ENCODE data around the gene KIF25.

Gene KIF25, protein sequence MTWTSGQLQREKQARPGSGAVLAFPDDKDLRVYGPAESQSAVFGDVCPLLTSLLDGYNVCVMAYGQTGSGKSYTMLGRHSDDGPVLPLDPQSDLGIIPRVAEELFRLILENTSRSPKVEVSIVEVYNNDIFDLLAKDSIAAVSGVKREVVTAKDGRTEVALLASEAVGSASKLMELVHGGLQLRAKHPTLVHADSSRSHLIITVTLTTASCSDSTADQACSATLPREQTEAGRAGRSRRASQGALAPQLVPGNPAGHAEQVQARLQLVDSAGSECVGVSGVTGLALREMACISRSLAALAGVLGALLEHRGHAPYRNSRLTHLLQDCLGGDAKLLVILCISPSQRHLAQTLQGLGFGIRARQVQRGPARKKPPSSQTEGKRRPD

GRCh38 chr6:167997642-167998041, at the start of gene KIF25:
Gene KIF25, plus strand, starts transcription at chr6:167997671. Its CDS starts 31,915 bp downstream, at chr6:168029586.
- ATAC-seq, result no peak
- DNase-seq, result no peak

DNA sequence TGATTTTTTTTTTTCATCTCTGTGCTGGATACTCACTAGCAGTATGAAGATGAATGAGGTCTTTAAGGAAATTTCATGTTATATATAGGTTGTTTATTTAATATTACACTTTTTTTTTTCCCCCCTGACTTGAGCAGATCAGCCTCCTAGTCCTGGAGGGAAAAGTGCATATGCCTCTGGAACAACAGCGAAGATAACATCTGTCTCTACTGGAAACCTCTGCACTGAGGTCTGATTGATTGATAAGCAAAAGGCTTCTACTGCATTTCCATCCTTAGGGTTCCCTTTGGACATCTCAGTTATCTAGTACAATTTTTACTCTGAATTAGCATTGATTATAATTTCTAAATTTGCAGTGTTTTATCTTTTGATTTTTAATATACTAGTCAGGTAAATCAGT, 49.8 kb upstream of the KIF25 start:
- no peak for DNase-seq

DNA sequence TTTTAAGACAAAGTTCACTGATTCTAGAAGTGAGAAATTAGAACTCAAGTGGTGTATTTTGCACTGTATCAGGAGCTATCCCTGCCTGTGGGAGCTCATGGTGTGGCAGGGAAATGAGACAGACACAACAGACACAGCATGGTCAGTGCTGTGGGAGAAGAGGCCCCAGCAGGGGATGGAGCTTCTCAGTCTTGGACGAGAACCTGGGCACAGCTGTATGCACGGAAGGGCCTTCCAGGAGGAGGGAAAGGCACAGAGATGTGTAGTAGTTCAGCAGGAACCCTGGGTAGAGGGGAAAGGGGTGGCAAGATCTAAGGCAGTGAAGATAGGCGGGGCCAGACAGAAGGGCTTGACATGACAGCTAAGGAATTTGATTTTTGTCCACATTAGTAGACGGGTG, 48.8 kb upstream of the KIF25 start:
- DNase-seq, result no peak
- ATAC-seq, result no peak

More for the DNA sequence above, 49.8 kb upstream of the KIF25 start:
- no peak for ATAC-seq

- DNase-seq (no peak), ATAC-seq (no peak)
Observed at GRCh38 chr6:167949121-167949684, 48.3 kb upstream of the KIF25 start.

DNA sequence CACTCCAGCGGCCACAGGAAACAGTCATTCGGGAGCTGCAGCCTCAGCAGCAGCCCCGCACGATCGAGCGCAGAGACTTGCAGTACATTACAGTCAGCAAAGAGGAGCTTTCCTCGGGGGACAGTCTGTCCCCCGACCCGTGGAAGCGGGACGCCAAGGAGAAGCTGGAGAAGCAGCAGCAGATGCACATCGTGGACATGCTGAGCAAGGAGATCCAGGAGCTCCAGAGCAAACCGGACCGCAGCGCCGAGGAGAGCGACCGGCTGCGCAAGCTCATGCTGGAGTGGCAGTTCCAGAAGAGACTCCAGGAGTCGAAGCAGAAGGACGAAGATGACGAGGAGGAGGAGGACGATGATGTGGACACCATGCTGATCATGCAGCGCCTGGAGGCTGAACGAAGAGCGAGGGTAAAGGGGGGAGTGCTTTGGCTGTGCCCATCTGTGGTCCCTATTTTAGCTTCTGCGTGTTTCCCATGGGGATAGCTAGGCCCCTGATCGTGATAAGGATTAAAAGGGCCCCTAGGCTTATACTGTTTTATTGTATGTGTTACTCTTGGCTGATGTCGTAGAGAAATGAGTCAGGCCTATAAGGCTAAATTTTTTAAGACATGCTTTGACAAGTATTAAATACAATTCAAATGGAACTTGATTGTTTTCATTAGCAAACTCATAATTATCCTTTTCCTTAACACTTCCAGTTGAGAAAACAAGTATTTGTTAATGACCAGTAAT, 45.5 kb upstream of the KIF25 start:
- DNase-seq, result no peak
- ATAC-seq, result no peak

GRCh38 chr6:167952512-167952859, 45.0 kb upstream of the KIF25 start:
- DNase-seq (no peak), ATAC-seq (no peak)

GRCh38 chr6:167953551-167953950, 43.9 kb upstream of the KIF25 start:
- DNase-seq (no peak), ATAC-seq (no peak)

DNA sequence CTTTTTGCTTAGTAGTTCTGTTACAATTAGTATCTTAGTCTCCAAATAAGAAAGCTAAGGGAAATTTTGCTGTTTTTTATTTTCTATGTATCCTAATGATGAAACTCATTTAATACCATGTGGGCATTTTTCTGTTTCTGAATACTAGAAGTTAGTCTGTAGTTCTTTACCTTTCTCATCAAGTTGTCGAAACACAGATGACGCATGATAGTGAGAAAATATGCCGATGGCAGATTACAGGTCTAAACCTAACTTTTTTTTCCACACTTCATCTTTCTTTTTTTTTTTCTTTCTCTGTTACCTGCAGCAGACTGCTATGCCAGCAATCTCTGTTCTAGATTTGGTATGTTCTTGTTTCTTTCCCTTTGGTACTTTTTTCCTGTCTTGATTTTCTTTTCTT, 43.3 kb upstream of the KIF25 start:
- DNase-seq (no peak), ATAC-seq (no peak)

- ATAC-seq, result no peak
- DNase-seq, result no peak
Observed at GRCh38 chr6:167956491-167956890, 41.0 kb upstream of the KIF25 start.

DNA sequence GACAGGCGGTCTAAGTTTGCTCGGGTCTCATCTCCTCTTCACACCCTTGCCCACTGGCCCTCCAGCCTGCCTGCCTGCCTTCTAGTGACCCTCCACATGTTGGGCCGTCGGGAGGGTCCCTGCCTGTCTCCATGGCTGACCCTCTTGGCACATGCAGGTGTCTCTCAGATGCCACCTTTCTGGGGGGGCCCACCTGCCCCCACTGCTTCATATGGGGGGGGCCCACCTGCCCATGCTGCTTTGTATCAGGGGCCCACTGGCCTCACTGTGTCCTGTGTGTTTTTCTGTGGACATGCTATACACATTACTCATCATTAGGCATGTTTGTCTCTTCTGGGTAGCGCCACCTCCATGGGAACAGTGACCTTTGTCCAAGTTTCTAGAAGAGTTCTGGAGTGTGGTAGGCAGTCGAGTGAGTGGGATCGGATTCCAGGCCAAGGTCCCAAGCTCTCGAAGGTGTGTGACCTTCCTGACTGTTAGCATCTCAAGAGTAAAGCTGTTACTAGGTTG, 40.4 kb upstream of the KIF25 start:
- no peak for ATAC-seq
- DNase-seq, result no peak

- ATAC-seq (no peak), DNase-seq (no peak)
Observed at GRCh38 chr6:167957626-167958025, 39.8 kb upstream of the KIF25 start.

GRCh38 chr6:167960579-167960978, 36.9 kb upstream of the KIF25 start:
- DNase-seq (no peak), ATAC-seq (no peak)

- DNase-seq (no peak), ATAC-seq (no peak)
Observed at GRCh38 chr6:167962711-167963110, 34.8 kb upstream of the KIF25 start.

- no peak for DNase-seq
- ATAC-seq, result no peak
Observed at GRCh38 chr6:167963589-167964057, 33.8 kb upstream of the KIF25 start.

DNA sequence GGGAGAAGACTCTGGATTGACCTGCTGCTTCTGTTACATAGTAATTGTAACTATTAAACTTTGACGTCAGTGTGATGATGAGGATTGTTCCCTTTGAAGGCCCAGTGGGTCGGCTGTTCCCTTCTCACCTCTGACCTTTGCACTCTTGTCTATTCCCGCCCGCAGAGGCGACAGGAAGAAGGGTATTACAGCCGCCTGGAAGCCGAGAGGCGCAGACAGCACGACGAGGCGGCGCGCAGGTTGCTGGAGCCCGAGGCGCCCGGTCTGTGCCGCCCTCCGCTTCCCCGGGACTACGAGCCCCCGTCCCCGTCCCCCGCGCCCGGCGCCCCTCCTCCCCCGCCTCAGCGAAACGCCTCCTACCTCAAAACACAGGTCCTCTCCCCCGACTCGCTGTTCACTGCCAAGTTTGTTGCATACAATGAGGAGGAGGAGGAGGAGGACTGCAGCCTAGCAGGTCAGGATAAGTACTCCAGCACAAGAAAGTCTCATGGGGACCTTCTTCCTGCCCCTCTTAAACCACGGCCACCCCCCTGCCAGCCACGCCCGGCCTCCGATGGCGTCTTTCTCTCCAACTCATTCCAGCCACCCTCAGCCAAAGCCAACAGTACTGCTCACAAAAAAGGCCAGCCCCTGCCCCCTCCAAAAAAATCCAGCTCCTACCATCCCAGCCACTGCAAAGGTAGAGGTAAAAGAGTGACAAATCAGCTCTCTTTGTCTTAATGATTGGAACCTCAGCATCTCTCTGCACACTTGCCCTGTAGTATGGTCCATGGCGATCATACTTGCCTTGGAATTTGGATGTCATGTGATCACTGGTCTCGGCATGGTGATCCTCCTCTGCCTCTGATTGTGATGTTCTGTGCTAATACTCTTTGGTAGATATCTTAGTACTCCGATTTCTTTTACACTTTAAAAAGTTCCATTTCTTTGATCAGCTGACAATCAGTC, 31.6 kb upstream of the KIF25 start:
- no peak for ATAC-seq

GRCh38 chr6:167966540-167966905, 30.9 kb upstream of the KIF25 start:
- ATAC-seq (no peak), DNase-seq (no peak)

More for the DNA sequence above, 31.6 kb upstream of the KIF25 start:
- DNase-seq, result no peak

GRCh38 chr6:167968091-167968490, 29.4 kb upstream of the KIF25 start:
- no peak for ATAC-seq
- DNase-seq, result peak; percentile 31

DNA sequence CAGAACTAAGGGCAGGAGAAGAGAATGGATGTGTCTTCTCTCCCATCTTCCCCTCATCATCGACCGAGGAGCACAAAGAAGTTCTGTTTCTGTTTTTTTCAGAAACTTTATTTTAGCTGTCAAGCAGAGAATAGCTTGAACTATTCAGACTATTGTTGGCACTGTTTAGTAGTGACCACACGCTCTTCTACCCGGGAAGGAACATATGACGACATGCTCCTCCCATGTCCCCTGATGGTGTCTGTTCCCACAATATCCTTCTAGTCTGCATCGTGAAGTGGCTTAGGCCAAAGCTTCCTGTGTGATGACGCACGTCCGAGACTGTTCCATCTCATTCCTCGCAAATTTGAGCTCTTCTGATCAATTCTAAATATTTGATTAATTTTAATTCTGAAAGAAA, 27.2 kb upstream of the KIF25 start:
- ATAC-seq (no peak), DNase-seq (no peak)

GRCh38 chr6:167972193-167972592, 25.3 kb upstream of the KIF25 start:
- no peak for DNase-seq
- no peak for ATAC-seq

GRCh38 chr6:167973148-167973885, 24.2 kb upstream of the KIF25 start:
- DNase-seq, result no peak
- ATAC-seq, result no peak

DNA sequence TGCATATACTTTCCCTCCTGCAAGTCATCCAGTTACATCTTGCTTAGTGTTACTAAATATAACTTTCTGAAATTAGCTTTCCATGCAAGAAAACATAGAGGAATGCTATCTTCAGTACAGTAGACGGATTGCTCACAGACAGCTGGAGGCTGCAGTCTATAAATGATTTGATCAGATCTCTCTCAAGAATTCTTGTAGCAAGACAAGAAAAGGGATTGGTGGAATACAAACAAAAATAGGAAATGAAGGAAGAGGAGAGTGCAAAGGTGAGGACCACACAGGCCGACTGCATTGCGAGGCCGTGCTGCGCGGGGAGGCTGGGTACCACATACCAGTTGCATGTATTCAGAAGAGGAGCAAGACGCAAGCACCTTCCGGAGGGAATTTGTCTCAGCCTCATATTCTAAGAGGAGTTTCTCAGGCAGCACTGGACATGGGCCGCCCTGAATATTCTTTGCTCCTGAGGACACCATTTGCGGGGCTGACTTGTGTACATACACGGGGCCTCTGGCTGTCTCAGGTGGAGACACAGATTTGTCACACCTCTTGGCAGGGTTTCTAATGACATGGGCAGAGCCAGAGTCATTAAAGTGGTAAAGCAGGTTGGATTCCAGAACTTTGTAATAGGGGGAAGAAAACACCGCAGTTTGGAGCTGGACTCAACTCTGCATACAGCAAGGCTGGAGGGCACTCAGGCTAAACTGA, 22.7 kb upstream of the KIF25 start:
- ATAC-seq (no peak), DNase-seq (no peak)
